Measurements from ENCODE around the gene TFF3.

The TFF3 gene

DNA sequence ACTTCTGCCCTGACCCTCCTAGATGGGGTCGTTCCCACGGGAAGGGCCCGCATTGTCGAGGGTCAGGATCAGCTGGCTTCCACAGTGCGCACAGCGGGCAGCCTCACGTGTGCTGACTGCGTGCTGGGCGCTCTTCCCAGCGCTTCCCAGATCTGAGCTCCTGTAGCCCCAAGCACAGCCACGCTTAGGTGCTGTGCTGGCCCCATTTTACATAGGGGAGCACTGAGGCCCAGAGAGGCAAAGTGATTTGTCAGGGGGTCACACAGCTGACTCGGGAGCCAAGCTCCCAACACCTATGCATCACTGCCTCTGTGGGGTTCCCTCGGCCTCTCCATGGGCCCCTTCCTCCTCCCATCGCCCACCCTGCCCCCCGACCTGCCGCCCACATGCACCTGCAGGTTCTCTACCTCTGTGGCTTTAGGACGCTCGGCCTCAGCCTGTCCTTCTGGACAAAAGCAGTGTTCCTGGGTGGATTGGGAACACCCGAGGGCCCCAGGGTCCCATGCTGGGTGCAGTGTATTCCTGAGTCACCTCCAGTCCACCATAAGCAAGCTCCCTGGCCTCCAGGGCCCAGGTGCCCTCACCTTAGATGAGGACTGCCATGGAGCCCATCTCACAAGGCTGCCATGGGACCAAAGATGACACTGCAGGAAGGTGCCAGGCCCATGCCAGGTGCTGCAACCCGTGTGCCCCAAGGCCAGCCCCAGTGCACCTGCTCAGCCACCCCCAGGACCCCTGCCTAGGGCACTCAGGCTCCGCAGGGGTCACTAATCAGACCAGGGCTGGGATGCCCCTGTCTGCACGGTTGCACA lies 23.3 kb downstream of the TFF3 start:
- FAIRE-seq (no peak), DNase-seq (ENCODE audit: insufficient read length, low spot score) (no peak)

GRCh38 chr21:42291003-42291750 lies 24.0 kb downstream of the TFF3 start:
- no peak for FAIRE-seq

GRCh38 chr21:42290505-42290904 lies 24.7 kb downstream of the TFF3 start:
- DNase-seq (ENCODE audit: insufficient read length, low spot score) (no peak), FAIRE-seq (no peak)

More at GRCh38 chr21:42291003-42291750, 24.0 kb downstream of the TFF3 start:
- DNase-seq (ENCODE audit: insufficient read length, low spot score), result no peak

GRCh38 chr21:42289926-42290325 lies 25.3 kb downstream of the TFF3 start:
- no peak for FAIRE-seq
- DNase-seq (ENCODE audit: insufficient read length, low spot score), result no peak

DNA sequence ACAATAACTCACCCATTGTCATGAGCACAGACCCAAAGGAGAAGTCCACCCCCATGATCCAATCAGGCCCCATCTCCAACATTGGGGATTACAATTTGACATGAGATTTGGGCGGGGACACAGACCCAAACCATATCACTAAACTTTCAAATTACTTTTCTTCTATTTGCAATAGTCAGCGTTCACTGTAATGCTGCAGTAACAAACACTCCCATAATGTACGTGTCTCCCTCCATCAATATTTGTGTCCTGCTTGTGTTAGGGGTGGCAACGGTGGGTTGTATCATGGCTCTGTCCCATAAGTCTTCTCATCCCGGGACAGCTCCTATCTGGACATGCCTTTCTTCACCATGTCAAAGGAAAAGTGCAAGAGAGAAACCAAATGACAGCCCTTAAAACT lies 26.2 kb downstream of the TFF3 start:
- no peak for FAIRE-seq
- no peak for DNase-seq (ENCODE audit: insufficient read length, low spot score)

- FAIRE-seq, result no peak
- DNase-seq (ENCODE audit: insufficient read length, low spot score), result no peak
These were observed 27.8 kb downstream of the TFF3 start for GRCh38 chr21:42287193-42288083.

- no peak for DNase-seq (ENCODE audit: insufficient read length, low spot score)
- no peak for FAIRE-seq
These were observed 28.8 kb downstream of the TFF3 start for GRCh38 chr21:42286416-42286815.

DNA sequence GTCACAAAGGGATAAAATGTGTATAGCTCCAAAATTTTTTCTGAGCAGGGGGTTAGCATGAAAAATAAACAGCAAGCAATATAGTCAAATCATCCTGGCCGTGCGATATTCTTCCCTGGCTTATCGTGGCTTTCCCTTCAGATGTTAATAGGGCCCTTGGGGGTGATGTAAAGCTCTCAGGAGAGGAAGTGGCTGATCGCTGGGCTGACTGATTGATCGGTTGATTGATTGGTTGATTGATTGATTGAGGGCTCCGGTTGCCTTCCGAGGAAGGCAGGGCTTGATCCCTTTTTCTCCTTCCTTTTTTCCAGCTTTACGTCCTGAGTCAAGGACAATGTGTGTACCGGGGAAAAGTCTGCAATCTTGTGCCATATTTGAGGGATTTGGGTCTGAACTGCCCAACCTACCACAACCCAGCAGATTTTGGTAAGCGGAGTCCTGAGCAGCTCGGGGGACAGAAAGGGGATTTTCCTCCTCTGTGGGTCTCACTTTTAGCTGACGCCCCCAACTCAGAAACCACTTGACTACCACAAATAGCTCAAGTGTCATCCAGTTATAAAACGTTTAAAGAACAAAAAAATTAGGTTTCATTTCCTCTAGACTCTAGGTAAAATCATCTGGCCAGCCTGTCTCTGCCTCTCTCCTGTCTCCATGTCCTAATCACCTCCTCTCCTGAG lies 29.5 kb downstream of the TFF3 start:
- DNase-seq (ENCODE audit: insufficient read length, low spot score) (no peak), FAIRE-seq (no peak)

GRCh38 chr21:42282715-42283114 lies 32.5 kb downstream of the TFF3 start:
- no peak for FAIRE-seq
- no peak for DNase-seq (ENCODE audit: insufficient read length, low spot score)

GRCh38 chr21:42282021-42282420 lies 33.2 kb downstream of the TFF3 start:
- DNase-seq (ENCODE audit: insufficient read length, low spot score) (no peak), FAIRE-seq (no peak)

DNA sequence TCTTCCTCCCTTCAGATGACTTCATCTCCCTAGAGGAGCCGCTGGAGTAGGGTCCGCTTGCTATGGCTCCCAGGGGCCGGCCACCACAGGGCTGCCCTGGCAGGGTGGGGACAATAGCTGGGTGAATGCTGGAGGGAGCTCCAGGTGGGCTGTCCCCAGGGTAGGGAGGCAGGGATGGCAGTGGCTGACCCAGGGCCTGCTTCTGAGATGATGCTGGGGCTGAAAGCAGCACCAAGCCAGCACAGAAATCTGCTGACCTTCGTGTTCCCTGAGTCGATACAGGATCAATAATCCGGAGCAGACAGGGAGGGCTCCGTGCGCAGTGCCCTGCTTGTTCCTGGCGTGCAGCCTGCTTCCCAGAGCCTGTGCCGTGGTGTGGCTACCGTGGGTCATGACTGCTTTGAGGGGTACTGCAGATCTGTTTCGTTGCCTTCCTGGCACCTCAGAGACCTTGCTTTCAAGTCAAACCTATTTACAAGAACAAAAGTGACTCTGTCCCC lies 34.0 kb downstream of the TFF3 start:
- FAIRE-seq, result no peak

DNA sequence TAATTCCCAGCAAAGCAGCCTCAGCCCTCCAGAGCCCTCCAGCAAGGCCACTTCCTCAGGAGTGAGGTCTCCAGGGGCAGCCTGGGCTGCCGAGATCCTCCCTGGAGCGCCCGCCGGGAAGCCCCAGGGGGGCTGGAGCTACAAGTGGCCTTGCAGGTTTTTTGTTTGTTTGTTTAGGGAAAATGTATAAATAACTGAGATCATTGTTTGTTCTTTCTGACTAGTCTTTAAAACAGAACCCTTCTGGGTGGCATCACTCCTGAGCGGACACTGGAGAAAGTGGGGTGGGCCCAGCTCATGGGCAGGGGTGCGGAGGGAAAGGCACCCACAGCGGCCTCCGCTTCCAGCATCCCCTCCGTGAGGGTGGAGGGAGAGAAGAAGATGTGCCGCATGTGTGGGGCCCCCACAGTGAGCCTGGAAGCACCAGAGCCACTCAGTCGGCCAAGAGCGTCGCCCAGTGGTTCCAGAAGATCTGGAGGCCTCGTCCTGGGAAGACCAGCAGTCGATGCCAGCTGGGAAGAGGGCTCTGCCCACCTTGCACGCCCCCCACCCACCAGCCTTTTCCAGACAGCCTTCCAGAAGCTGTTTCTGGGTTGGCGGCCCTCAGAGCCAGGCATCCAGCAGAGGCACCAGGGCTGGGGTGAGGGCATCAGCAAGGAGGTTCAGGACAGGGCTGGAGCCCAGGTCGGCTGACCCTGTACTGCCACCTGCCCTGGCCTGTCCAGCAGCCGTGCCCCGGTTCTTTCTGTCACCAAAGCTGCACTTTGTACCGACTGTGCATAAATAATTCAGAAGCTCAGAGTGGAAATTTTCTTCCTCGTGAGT lies 34.6 kb downstream of the TFF3 start:
- FAIRE-seq (no peak), DNase-seq (ENCODE audit: insufficient read length, low spot score) (no peak)

More for the DNA sequence above, 34.0 kb downstream of the TFF3 start:
- DNase-seq (ENCODE audit: insufficient read length, low spot score), result no peak

DNA sequence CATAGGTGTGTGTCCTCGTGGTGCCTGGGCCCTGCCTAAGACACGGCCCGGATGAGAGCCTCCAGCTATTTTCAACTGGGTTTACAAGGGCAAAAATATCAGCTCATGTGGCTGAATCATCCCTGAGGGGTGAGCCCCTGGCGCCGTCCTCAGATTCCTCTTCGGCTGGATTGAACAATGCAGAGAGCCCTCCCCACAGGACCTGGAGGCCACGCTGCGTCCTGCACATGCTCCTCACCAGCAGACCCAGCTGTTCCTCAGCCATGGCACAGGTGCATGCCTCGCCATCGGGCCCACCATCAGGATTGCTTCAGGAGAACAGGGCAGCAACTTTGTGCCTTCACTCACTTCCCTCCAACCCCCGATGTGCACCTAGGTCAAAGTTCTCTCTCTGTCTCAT lies 35.3 kb downstream of the TFF3 start:
- DNase-seq (ENCODE audit: insufficient read length, low spot score) (no peak), FAIRE-seq (no peak)

DNA sequence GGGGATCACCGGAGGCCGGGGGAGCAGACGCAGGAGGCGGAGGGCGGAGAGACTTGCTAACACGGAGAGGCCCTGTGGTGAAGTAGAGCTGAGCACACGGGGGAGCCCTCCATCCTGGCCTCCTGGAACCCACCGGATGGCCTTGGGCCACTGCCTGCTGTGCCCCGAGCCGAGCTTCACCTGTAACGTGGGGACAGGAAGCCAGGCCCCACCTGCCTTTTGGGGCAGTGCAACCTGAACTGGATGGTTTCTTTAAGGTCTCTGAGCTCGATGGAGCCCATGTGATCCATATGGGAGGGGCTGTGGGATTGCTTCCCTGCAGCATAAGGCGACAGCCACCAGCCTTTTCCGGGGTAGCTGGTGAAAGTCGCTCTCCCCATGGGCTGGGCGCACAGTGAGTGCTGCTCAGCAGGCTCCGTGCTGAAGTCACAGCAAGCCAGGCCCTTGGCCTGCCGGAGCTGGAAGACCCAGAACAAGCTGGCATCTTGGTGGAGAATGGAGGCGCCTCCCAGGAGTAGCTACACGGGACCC lies 35.8 kb downstream of the TFF3 start:
- DNase-seq (ENCODE audit: insufficient read length, low spot score) (no peak), FAIRE-seq (no peak)

- no peak for DNase-seq (ENCODE audit: insufficient read length, low spot score)
- FAIRE-seq, result no peak
These were observed 36.6 kb downstream of the TFF3 start for GRCh38 chr21:42278451-42279149.

GRCh38 chr21:42277593-42277992 lies 37.6 kb downstream of the TFF3 start:
- FAIRE-seq, result no peak
- no peak for DNase-seq (ENCODE audit: insufficient read length, low spot score)

DNA sequence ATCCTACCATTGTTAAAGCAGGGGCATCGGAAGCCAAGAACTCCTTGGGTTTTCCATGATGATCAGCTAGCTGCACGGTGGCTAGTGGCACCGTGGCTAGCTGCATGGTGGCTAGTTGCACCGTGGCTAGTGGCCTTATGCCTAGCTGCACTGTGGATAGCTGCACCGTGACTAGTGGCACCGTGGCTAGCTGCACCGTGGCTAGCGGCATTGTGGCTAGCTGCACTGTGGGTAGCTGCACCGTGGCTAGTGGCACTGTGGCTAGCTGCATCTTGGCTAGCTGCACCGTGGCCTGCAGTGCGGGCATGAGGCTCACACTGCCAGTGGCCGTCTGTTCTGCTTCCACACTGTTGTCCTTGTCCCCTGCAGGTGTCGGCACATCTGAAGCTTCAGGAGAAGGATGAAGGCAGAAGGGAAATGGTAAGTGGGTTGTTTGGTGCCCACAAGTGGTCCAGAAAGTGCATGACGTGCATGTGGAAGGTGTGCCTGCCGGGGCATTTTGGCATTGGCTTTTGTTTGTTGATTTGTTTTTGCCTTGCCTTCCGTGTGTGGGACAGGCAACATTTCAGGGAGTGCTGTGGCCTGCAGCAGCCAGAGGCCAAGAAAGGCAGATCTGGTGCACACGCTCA lies 38.6 kb downstream of the TFF3 start:
- no peak for DNase-seq (ENCODE audit: insufficient read length, low spot score)
- peak; percentile 42 for FAIRE-seq

GRCh38 chr21:42276076-42276475 lies 39.1 kb downstream of the TFF3 start:
- DNase-seq (ENCODE audit: insufficient read length, low spot score) (no peak), FAIRE-seq (no peak)
